Stimulated activated CD8-positive, alpha-beta memory T cell treated with anti-CD3 and anti-CD28 coated beads, Interleukin-15, amount 100 ng/mL, for 24 hours (primary cell): ENCODE measurements around the gene MICAL2.

ENCODE experiments used
- DNase-seq: peaks from one replicate; pipeline ENCODE4 v3.0.0-alpha.2; 2020; ENCODE audit warnings: low read depth

The MICAL2 gene

GRCh38 chr11:12110201-12110713, at the start of gene MICAL2:
Gene MICAL2, plus strand, starts transcription at chr11:12110590. Its CDS starts 51,566 bp downstream, at chr11:12162156.
- peak; percentile 70 for DNase-seq

- no peak for DNase-seq
Measured at GRCh38 chr11:12061851-12062560, 48.4 kb upstream of the MICAL2 start.

GRCh38 chr11:12063251-12063650, 47.1 kb upstream of the MICAL2 start:
- DNase-seq = no peak

GRCh38 chr11:12064136-12064953, 46.0 kb upstream of the MICAL2 start:
- no peak for DNase-seq

GRCh38 chr11:12064954-12065280, 45.5 kb upstream of the MICAL2 start:
- DNase-seq = no peak

GRCh38 chr11:12066056-12066798, 44.2 kb upstream of the MICAL2 start:
- no peak for DNase-seq

GRCh38 chr11:12066799-12067508, 43.4 kb upstream of the MICAL2 start:
- no peak for DNase-seq

- no peak for DNase-seq
Measured at GRCh38 chr11:12067796-12068357, 42.5 kb upstream of the MICAL2 start.

GRCh38 chr11:12069066-12069676, 41.2 kb upstream of the MICAL2 start:
- DNase-seq = no peak

- DNase-seq = no peak
Measured at GRCh38 chr11:12070446-12071267, 39.7 kb upstream of the MICAL2 start.

- no peak for DNase-seq
Measured at GRCh38 chr11:12071574-12071973, 38.8 kb upstream of the MICAL2 start.

- no peak for DNase-seq
Measured at GRCh38 chr11:12073436-12073835, 37.0 kb upstream of the MICAL2 start.

GRCh38 chr11:12073886-12074285, 36.5 kb upstream of the MICAL2 start:
- DNase-seq = no peak

- no peak for DNase-seq
Measured at GRCh38 chr11:12074529-12075195, 35.7 kb upstream of the MICAL2 start.

- DNase-seq = no peak
Measured at GRCh38 chr11:12075291-12075690, 35.1 kb upstream of the MICAL2 start.

- no peak for DNase-seq
Measured at GRCh38 chr11:12075822-12076821, 34.3 kb upstream of the MICAL2 start.

GRCh38 chr11:12076840-12077534, 33.4 kb upstream of the MICAL2 start:
- DNase-seq = no peak
